HEK293 (cell line): ENCODE measurements around the gene YJU2.

Source experiments
- CTCF ChIA-PET: fragments of 350-600 bp; formaldehyde crosslinking; extraction: SDS; loops from one replicate; lab custom pipeline; 2021; ENCODE audit warnings: antibody characterized with exemption; lab: Yijun Ruan, JAX
- POLR2A ChIA-PET: fragments of 300-600 bp; formaldehyde crosslinking; extraction: SDS; loops from one replicate; lab custom pipeline; 2020; ENCODE audit warnings: antibody characterized with exemption, inconsistent platforms; lab: Yijun Ruan, JAX
- H3K27ac ChIP-seq: fragments of 200-500 bp; sonication (Bioruptor generic); 2 replicates; pipeline ENCODE4 v1.5.1; 2014; ENCODE audit warnings: low read depth, low read length, control low read depth, inconsistent platforms; ENCODE audit errors: extremely low read depth
- H3K36me3 ChIP-seq, 2 experiments: fragments of 200-500 bp in 1 of 2; sonication (Bioruptor generic) in 1 of 2; 1 replicate in 1 of 2; 2 replicates in 1 of 2; pipeline ENCODE4 v1.5.1; 2014 to 2017; ENCODE audit warnings: inconsistent platforms in 2 of 2, low read length in 2 of 2; ENCODE audit not compliant: control insufficient read depth in 2 of 2, insufficient read depth in 1 of 2
- H3K4me1 ChIP-seq: fragments of 200-500 bp; sonication (Bioruptor generic); 2 replicates; pipeline ENCODE4 v1.5.1; 2014; ENCODE audit warnings: mild to moderate bottlenecking, low read length, inconsistent platforms; ENCODE audit not compliant: control insufficient read depth, insufficient read depth
- H3K4me3 ChIP-seq: 2 replicates; pipeline ENCODE4 v1.5.1; 2011; ENCODE audit warnings: low read depth, mild to moderate bottlenecking, control low read depth, low read length, moderate library complexity
- H3K9me3 ChIP-seq: fragments of 200-500 bp; sonication (Bioruptor generic); 2 replicates; pipeline ENCODE4 v1.5.1; 2014; ENCODE audit warnings: low read depth, low read length, inconsistent platforms; ENCODE audit not compliant: control insufficient read depth, insufficient read depth
- BCL11B ChIP-seq: fragments of 450-650 bp; formaldehyde crosslinking; IDR thresholded peaks from 2 replicates; pipeline ENCODE4 v1.5.1; 2016; ENCODE audit warnings: low read depth, missing biosample characterization, missing genetic modification characterization
- OVOL3 ChIP-seq: fragments of 450-650 bp; formaldehyde crosslinking; IDR thresholded peaks from 2 replicates; pipeline ENCODE4 v1.5.1; 2016; ENCODE audit warnings: missing biosample characterization, missing genetic modification characterization
- REPIN1 ChIP-seq: fragments of 450-650 bp; formaldehyde crosslinking; IDR thresholded peaks from 2 replicates; pipeline ENCODE4 v1.5.1; 2017; ENCODE audit warnings: missing biosample characterization, missing genetic modification characterization, low read depth
- ZNF140 ChIP-seq: fragments of 450-650 bp; formaldehyde crosslinking; IDR thresholded peaks from 2 replicates; pipeline ENCODE4 v1.5.1; 2016; ENCODE audit warnings: missing biosample characterization, missing genetic modification characterization
- ZNF202 ChIP-seq: fragments of 450-650 bp; formaldehyde crosslinking; IDR thresholded peaks from 2 replicates; pipeline ENCODE4 v1.5.1; 2016; ENCODE audit warnings: missing biosample characterization, missing genetic modification characterization, borderline replicate concordance
- ZNF324 ChIP-seq: fragments of 450-650 bp; formaldehyde crosslinking; IDR thresholded peaks from 2 replicates; pipeline ENCODE4 v1.5.1; 2016; ENCODE audit warnings: missing biosample characterization, missing genetic modification characterization
- ZNF544 ChIP-seq: fragments of 450-650 bp; formaldehyde crosslinking; IDR thresholded peaks from 2 replicates; pipeline ENCODE4 v1.5.0; 2017; ENCODE audit warnings: missing biosample characterization, missing genetic modification characterization
- ZNF621 ChIP-seq: fragments of 450-650 bp; formaldehyde crosslinking; IDR thresholded peaks from 2 replicates; pipeline ENCODE4 v1.5.1; 2017; ENCODE audit warnings: missing biosample characterization, missing genetic modification characterization
- ZNF626 ChIP-seq: fragments of 450-650 bp; sonication (Bioruptor Pico); formaldehyde crosslinking; IDR thresholded peaks from 2 replicates; pipeline ENCODE4 v1.5.1; 2018; ENCODE audit warnings: missing biosample characterization, missing genetic modification characterization, inconsistent platforms
- ZNF76 ChIP-seq: fragments of 450-650 bp; formaldehyde crosslinking; IDR thresholded peaks from 2 replicates; pipeline ENCODE4; 2016; ENCODE audit warnings: low read depth, missing biosample characterization, missing genetic modification characterization, borderline replicate concordance
- ZNF843 ChIP-seq: fragments of 450-650 bp; formaldehyde crosslinking; IDR thresholded peaks from 2 replicates; pipeline ENCODE4 v1.5.1; 2016; ENCODE audit warnings: missing biosample characterization, missing genetic modification characterization
- TF ChIP-seq, protein P1 (sequence below): fragments of 450-650 bp; formaldehyde crosslinking; IDR thresholded peaks from 2 replicates; pipeline ENCODE4 v1.5.1; 2016; ENCODE audit warnings: missing biosample characterization, missing genetic modification characterization
- TF ChIP-seq, protein P2 (sequence below): fragments of 450-650 bp; formaldehyde crosslinking; IDR thresholded peaks from 2 replicates; pipeline ENCODE4 v1.5.1; 2017; ENCODE audit warnings: missing biosample characterization, mild to moderate bottlenecking, missing genetic modification characterization, moderate library complexity
- TF ChIP-seq, protein P3 (sequence below): fragments of 450-650 bp; IDR thresholded peaks from 2 replicates; pipeline ENCODE4 v1.5.1; 2018; ENCODE audit warnings: missing biosample characterization, mild to moderate bottlenecking, missing genetic modification characterization
- TF ChIP-seq, protein P4 (sequence below): fragments of 450-650 bp; formaldehyde crosslinking; IDR thresholded peaks from 2 replicates; pipeline ENCODE4 v1.5.1; 2016; ENCODE audit warnings: missing biosample characterization, missing genetic modification characterization, low read depth
- TF ChIP-seq, protein P5 (sequence below): fragments of 450-650 bp; formaldehyde crosslinking; IDR thresholded peaks from 2 replicates; pipeline ENCODE4 v1.5.1; 2016; ENCODE audit warnings: missing biosample characterization, missing genetic modification characterization
- TF ChIP-seq, protein P6 (sequence below): fragments of 450-650 bp; formaldehyde crosslinking; IDR thresholded peaks from 2 replicates; pipeline ENCODE4 v1.5.1; 2016; ENCODE audit warnings: missing biosample characterization, missing genetic modification characterization
- TF ChIP-seq, protein P7 (sequence below): fragments of 450-650 bp; formaldehyde crosslinking; IDR thresholded peaks from 2 replicates; pipeline ENCODE4 v1.5.1; 2016; ENCODE audit warnings: missing biosample characterization, missing genetic modification characterization

YJU2 gene

DNA sequence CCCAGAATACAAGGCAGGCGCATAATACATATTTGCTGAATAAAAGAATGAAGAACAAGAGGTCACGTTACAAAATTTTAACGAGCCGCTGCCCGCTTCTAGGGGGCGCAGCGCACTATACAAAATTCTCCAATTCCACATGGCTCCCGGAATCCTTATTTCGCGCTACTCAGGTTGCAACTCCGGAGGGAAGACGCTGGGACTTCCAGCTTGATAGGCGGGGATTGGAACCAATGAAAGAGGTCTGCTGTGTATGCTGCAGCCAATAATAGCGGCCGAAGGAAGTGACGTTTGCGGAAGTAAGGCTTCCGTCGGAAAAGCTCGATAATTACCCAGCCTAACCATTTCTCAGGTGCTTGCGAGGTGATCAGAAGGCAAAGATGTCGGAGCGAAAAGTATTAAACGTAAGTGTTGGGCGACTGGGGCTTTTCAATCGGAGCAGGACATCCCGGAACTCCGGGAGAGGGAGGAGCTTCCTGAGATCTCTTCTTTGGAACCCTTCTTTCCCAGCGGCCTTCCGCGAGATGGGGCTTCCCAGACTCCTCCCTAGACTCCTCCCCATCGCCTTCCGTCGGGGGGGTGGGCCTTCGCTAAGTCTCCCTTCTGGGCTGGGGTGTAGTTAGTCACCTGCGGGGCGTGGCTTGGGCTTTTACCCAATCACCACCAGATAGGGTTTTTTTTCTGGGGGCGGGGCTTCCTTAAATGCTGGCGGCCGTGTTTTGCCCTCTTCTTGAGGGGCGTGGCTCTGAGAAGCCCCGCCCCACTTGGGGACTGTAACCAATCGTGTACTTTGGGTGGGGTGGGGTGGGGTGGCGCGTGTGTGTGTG is at the start of gene YJU2:
YJU2 (plus strand) TSS at position 314 of the 827 bp plus-strand sequence; CDS start at position 381, 67 bp downstream.
- POLR2A ChIA-PET: interaction anchor here (0.6 to 1.3 kb wide), 4 partner anchors 8 to 288 kb away, joined by 3 to 14 read pairs (median 4); partner anchors contain the start of genes MPND and PLIN5
- peaks cover 10 to 31% of the 10 kb centered on the region in 2 experiments; a peak in 2 of 3 replicates for H3K36me3 ChIP-seq
- peak within 1 kb of the TSS; percentile 54 for H3K27ac ChIP-seq
- H3K4me1 ChIP-seq: no peaks in the 10 kb centered on the region; the same call in 1 of the 2 replicates
- CTCF ChIA-PET: interaction anchor here (0.6 to 1.3 kb wide), 7 partner anchors 13 to 154 kb away, joined by 3 to 13 read pairs (median 4); partner anchors contain the start of gene SH3GL1
- peak within 1 kb of the TSS; percentile 83 for H3K4me3 ChIP-seq
- no peaks in the 10 kb centered on the region for H3K9me3 ChIP-seq
- TF ChIP-seq BCL11B (tag by site-specific recombination): no peak
- TF ChIP-seq ZNF843: 0 out of 2 replicates have a peak, but pooled peaks have one; percentile 17
- TF ChIP-seq OVOL3 (tag by site-specific recombination): peak; percentile 57; the same call in 1 of the 2 replicates
- TF ChIP-seq, protein P1, sequence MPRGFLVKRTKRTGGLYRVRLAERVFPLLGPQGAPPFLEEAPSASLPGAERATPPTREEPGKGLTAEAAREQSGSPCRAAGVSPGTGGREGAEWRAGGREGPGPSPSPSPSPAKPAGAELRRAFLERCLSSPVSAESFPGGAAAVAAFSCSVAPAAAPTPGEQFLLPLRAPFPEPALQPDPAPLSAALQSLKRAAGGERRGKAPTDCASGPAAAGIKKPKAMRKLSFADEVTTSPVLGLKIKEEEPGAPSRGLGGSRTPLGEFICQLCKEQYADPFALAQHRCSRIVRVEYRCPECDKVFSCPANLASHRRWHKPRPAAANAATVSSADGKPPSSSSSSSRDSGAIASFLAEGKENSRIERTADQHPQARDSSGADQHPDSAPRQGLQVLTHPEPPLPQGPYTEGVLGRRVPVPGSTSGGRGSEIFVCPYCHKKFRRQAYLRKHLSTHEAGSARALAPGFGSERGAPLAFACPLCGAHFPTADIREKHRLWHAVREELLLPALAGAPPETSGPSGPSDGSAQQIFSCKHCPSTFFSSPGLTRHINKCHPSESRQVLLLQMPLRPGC (tag by site-specific recombination): peak; percentile 86
- no peak for TF ChIP-seq ZNF621 (tag by site-specific recombination)
- peak; percentile 94 for TF ChIP-seq ZNF76 (tag by site-specific recombination)
- TF ChIP-seq, protein P2, sequence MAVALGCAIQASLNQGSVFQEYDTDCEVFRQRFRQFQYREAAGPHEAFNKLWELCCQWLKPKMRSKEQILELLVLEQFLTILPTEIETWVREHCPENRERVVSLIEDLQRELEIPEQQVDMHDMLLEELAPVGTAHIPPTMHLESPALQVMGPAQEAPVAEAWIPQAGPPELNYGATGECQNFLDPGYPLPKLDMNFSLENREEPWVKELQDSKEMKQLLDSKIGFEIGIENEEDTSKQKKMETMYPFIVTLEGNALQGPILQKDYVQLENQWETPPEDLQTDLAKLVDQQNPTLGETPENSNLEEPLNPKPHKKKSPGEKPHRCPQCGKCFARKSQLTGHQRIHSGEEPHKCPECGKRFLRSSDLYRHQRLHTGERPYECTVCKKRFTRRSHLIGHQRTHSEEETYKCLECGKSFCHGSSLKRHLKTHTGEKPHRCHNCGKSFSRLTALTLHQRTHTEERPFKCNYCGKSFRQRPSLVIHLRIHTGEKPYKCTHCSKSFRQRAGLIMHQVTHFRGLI (tag by site-specific recombination): peak; percentile 35; the same call in 1 of the 2 replicates
- TF ChIP-seq, protein P3, sequence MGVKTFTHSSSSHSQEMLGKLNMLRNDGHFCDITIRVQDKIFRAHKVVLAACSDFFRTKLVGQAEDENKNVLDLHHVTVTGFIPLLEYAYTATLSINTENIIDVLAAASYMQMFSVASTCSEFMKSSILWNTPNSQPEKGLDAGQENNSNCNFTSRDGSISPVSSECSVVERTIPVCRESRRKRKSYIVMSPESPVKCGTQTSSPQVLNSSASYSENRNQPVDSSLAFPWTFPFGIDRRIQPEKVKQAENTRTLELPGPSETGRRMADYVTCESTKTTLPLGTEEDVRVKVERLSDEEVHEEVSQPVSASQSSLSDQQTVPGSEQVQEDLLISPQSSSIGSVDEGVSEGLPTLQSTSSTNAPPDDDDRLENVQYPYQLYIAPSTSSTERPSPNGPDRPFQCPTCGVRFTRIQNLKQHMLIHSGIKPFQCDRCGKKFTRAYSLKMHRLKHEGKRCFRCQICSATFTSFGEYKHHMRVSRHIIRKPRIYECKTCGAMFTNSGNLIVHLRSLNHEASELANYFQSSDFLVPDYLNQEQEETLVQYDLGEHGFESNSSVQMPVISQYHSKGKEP: no peak; the same call in 1 of the 2 replicates
- TF ChIP-seq, protein P4, sequence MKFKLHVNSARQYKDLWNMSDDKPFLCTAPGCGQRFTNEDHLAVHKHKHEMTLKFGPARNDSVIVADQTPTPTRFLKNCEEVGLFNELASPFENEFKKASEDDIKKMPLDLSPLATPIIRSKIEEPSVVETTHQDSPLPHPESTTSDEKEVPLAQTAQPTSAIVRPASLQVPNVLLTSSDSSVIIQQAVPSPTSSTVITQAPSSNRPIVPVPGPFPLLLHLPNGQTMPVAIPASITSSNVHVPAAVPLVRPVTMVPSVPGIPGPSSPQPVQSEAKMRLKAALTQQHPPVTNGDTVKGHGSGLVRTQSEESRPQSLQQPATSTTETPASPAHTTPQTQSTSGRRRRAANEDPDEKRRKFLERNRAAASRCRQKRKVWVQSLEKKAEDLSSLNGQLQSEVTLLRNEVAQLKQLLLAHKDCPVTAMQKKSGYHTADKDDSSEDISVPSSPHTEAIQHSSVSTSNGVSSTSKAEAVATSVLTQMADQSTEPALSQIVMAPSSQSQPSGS (tag by site-specific recombination): 0 out of 2 replicates have a peak, but pooled peaks have one; percentile 51
- TF ChIP-seq ZNF544: no peak
- TF ChIP-seq, protein P5, sequence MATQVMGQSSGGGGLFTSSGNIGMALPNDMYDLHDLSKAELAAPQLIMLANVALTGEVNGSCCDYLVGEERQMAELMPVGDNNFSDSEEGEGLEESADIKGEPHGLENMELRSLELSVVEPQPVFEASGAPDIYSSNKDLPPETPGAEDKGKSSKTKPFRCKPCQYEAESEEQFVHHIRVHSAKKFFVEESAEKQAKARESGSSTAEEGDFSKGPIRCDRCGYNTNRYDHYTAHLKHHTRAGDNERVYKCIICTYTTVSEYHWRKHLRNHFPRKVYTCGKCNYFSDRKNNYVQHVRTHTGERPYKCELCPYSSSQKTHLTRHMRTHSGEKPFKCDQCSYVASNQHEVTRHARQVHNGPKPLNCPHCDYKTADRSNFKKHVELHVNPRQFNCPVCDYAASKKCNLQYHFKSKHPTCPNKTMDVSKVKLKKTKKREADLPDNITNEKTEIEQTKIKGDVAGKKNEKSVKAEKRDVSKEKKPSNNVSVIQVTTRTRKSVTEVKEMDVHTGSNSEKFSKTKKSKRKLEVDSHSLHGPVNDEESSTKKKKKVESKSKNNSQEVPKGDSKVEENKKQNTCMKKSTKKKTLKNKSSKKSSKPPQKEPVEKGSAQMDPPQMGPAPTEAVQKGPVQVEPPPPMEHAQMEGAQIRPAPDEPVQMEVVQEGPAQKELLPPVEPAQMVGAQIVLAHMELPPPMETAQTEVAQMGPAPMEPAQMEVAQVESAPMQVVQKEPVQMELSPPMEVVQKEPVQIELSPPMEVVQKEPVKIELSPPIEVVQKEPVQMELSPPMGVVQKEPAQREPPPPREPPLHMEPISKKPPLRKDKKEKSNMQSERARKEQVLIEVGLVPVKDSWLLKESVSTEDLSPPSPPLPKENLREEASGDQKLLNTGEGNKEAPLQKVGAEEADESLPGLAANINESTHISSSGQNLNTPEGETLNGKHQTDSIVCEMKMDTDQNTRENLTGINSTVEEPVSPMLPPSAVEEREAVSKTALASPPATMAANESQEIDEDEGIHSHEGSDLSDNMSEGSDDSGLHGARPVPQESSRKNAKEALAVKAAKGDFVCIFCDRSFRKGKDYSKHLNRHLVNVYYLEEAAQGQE: peak; percentile 48; the same call in 1 of the 2 replicates
- TF ChIP-seq, protein P6, sequence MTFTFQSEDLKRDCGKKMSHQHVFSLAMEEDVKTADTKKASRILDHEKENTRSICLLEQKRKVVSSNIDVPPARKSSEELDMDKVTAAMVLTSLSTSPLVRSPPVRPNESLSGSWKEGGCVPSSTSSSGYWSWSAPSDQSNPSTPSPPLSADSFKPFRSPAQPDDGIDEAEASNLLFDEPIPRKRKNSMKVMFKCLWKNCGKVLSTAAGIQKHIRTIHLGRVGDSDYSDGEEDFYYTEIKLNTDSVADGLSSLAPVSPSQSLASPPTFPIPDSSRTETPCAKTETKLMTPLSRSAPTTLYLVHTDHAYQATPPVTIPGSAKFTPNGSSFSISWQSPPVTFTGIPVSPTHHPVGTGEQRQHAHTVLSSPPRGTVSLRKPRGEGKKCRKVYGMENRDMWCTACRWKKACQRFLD (tag by site-specific recombination): no peak
- TF ChIP-seq, protein P7, sequence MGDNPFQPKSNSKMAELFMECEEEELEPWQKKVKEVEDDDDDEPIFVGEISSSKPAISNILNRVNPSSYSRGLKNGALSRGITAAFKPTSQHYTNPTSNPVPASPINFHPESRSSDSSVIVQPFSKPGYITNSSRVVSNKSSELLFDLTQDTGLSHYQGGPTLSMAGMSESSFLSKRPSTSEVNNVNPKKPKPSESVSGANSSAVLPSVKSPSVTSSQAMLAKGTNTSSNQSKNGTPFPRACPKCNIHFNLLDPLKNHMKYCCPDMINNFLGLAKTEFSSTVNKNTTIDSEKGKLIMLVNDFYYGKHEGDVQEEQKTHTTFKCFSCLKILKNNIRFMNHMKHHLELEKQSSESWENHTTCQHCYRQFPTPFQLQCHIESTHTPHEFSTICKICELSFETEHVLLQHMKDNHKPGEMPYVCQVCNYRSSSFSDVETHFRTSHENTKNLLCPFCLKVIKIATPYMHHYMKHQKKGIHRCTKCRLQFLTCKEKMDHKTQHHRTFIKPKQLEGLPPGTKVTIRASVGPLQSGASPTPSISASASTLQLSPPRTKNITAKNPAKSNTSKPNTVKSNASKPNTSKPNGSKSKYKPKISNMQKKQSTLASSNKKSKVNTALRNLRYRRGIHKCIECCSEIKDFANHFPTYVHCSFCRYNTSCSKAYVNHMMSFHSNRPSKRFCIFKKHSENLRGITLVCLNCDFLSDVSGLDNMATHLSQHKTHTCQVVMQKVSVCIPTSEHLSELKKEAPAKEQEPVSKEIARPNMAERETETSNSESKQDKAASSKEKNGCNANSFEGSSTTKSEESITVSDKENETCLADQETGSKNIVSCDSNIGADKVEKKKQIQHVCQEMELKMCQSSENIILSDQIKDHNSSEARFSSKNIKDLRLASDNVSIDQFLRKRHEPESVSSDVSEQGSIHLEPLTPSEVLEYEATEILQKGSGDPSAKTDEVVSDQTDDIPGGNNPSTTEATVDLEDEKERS: no peak
- no peak for TF ChIP-seq ZNF202 (tag by site-specific recombination)
- peak; percentile 76 for TF ChIP-seq ZNF324 (tag by site-specific recombination)
- TF ChIP-seq ZNF626 (tag by site-specific recombination): no peak
- no peak for TF ChIP-seq REPIN1 (tag by site-specific recombination)
- no peak for TF ChIP-seq ZNF140
